Esophagus muscularis mucosa (tissue), 4 donors: ENCODE measurements around the gene C5orf58.

Experiments used
- EP300 ChIP-seq: sonication (generic); formaldehyde crosslinking; IDR thresholded peaks from one replicate; pipeline ENCODE4 v1.6.1; 2017; ENCODE audit warnings: antibody characterized with exemption
- POLR2A ChIP-seq: fragments of 450-650 bp; IDR thresholded peaks from one replicate; pipeline ENCODE4 v1.6.1; 2017; ENCODE audit warnings: antibody characterized with exemption, moderate library complexity, mild to moderate bottlenecking, low read depth
- POLR2AphosphoS5 ChIP-seq, 2 donors: sonication (generic); formaldehyde crosslinking; IDR thresholded peaks; one replicate each; pipeline ENCODE4 v1.6.1; 2017; ENCODE audit warnings: antibody characterized with exemption in 2 of 2
- TF ChIP-seq, protein P1 (sequence below), 3 experiments: fragments of 200-600 bp in 2 of 3; fragments of 450-650 bp in 1 of 3; sonication (generic) in 2 of 3; IDR thresholded peaks; one replicate each; pipeline ENCODE4 v1.5.1; 2017 to 2019; ENCODE audit warnings: antibody characterized with exemption in 3 of 3, mild to moderate bottlenecking in 2 of 3, moderate library complexity in 1 of 3

- TF ChIP-seq POLR2A (no peak), POLR2AphosphoS5 (IDR thresholded peaks at IDR 0.05) (no peak), EP300 (no peak)
- TF ChIP-seq, protein P1, sequence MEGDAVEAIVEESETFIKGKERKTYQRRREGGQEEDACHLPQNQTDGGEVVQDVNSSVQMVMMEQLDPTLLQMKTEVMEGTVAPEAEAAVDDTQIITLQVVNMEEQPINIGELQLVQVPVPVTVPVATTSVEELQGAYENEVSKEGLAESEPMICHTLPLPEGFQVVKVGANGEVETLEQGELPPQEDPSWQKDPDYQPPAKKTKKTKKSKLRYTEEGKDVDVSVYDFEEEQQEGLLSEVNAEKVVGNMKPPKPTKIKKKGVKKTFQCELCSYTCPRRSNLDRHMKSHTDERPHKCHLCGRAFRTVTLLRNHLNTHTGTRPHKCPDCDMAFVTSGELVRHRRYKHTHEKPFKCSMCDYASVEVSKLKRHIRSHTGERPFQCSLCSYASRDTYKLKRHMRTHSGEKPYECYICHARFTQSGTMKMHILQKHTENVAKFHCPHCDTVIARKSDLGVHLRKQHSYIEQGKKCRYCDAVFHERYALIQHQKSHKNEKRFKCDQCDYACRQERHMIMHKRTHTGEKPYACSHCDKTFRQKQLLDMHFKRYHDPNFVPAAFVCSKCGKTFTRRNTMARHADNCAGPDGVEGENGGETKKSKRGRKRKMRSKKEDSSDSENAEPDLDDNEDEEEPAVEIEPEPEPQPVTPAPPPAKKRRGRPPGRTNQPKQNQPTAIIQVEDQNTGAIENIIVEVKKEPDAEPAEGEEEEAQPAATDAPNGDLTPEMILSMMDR (IDR thresholded peaks at IDR 0.05) = no peak
Measured at GRCh38 chr5:170278611-170279458, 46.0 kb downstream of the C5orf58 start.
